Neural cell (in vitro differentiated cells): Measurements from ENCODE around the gene TEAD4.

Experiments used
- EP300 ChIP-seq: fragments of 450-650 bp; conservative IDR thresholded peaks from 2 replicates; pipeline ENCODE4 v1.6.1; 2014; ENCODE audit warnings: antibody characterized with exemption, mild to moderate bottlenecking, moderate library complexity; ENCODE audit not compliant: poor library complexity, severe bottlenecking
- EZH2 ChIP-seq: fragments of 200-600, 300-800 bp; shearing (Covaris generic), sonication (generic); IDR thresholded peaks from 2 replicates; pipeline ENCODE4 v1.6.1; 2014; ENCODE audit warnings: antibody characterized with exemption, low read length, borderline replicate concordance, mild to moderate bottlenecking; ENCODE audit not compliant: insufficient read depth, poor library complexity, severe bottlenecking
- MXI1 ChIP-seq: fragments of 450-650 bp; conservative IDR thresholded peaks from 2 replicates; pipeline ENCODE4 v1.6.1; 2014; ENCODE audit warnings: antibody characterized with exemption, mild to moderate bottlenecking; ENCODE audit not compliant: poor library complexity, severe bottlenecking
- POLR2AphosphoS5 ChIP-seq: IDR thresholded peaks from 2 replicates; pipeline ENCODE4 v1.6.1; 2012
- RAD21 ChIP-seq: fragments of 450-650 bp; conservative IDR thresholded peaks from 2 replicates; pipeline ENCODE4 v1.6.1; 2014; ENCODE audit warnings: antibody characterized with exemption, mild to moderate bottlenecking, moderate library complexity
- SMC3 ChIP-seq: fragments of 450-650 bp; conservative IDR thresholded peaks from 2 replicates; pipeline ENCODE4 v1.6.1; 2014; ENCODE audit warnings: antibody characterized with exemption, mild to moderate bottlenecking, moderate library complexity; ENCODE audit not compliant: poor library complexity
- TAF1 ChIP-seq: IDR thresholded peaks from 2 replicates; pipeline ENCODE4 v1.6.1; 2012; ENCODE audit warnings: low read depth
- TF ChIP-seq, protein P1 (sequence below): fragments of 450-650 bp; IDR thresholded peaks from 2 replicates; pipeline ENCODE4 v1.5.1; 2014; ENCODE audit warnings: antibody characterized with exemption, mild to moderate bottlenecking, moderate library complexity; ENCODE audit not compliant: poor library complexity, severe bottlenecking
- TF ChIP-seq, protein P2 (sequence below): IDR thresholded peaks from 2 replicates; pipeline ENCODE4 v1.6.1; 2012; ENCODE audit warnings: borderline replicate concordance

DNA sequence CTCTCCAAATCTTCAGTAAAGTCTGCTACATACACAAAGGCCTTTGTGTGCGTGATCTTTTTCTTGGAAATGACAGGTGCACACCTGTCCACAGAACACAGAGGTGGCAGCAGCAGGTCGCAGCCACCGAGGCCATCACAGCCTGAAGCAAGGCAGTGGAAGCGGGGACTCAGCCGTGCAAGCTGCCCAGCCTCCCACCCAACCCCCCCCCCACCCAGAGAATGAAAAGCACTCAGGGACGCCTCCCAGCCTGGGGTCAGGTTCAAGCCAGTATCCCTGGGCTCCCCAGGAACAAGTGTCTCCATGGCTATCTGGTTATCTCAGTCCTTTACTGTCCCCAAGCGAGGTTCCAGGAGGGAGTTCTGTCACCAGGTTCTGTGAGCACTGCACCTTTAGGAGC, 86.8 kb downstream of the TEAD4 start:
- TF ChIP-seq POLR2AphosphoS5 (no peak), RAD21 (no peak), EP300 (no peak), EZH2 (no peak), SMC3 (no peak), TAF1 (no peak), MXI1 (no peak)
- TF ChIP-seq, protein P1, sequence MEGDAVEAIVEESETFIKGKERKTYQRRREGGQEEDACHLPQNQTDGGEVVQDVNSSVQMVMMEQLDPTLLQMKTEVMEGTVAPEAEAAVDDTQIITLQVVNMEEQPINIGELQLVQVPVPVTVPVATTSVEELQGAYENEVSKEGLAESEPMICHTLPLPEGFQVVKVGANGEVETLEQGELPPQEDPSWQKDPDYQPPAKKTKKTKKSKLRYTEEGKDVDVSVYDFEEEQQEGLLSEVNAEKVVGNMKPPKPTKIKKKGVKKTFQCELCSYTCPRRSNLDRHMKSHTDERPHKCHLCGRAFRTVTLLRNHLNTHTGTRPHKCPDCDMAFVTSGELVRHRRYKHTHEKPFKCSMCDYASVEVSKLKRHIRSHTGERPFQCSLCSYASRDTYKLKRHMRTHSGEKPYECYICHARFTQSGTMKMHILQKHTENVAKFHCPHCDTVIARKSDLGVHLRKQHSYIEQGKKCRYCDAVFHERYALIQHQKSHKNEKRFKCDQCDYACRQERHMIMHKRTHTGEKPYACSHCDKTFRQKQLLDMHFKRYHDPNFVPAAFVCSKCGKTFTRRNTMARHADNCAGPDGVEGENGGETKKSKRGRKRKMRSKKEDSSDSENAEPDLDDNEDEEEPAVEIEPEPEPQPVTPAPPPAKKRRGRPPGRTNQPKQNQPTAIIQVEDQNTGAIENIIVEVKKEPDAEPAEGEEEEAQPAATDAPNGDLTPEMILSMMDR, result no peak
- TF ChIP-seq, protein P2, sequence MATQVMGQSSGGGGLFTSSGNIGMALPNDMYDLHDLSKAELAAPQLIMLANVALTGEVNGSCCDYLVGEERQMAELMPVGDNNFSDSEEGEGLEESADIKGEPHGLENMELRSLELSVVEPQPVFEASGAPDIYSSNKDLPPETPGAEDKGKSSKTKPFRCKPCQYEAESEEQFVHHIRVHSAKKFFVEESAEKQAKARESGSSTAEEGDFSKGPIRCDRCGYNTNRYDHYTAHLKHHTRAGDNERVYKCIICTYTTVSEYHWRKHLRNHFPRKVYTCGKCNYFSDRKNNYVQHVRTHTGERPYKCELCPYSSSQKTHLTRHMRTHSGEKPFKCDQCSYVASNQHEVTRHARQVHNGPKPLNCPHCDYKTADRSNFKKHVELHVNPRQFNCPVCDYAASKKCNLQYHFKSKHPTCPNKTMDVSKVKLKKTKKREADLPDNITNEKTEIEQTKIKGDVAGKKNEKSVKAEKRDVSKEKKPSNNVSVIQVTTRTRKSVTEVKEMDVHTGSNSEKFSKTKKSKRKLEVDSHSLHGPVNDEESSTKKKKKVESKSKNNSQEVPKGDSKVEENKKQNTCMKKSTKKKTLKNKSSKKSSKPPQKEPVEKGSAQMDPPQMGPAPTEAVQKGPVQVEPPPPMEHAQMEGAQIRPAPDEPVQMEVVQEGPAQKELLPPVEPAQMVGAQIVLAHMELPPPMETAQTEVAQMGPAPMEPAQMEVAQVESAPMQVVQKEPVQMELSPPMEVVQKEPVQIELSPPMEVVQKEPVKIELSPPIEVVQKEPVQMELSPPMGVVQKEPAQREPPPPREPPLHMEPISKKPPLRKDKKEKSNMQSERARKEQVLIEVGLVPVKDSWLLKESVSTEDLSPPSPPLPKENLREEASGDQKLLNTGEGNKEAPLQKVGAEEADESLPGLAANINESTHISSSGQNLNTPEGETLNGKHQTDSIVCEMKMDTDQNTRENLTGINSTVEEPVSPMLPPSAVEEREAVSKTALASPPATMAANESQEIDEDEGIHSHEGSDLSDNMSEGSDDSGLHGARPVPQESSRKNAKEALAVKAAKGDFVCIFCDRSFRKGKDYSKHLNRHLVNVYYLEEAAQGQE, result no peak
